ENCODE measurements around the gene UTS2R. TPM values are rescaled to one million over a fixed set of nuclear protein-coding genes. Genes with fewer than 3 reads are reported as not detected.

Gene UTS2R
- polyA plus RNA-seq, 1 donor (not counting 4 experiments of a cell fraction or from before 2014, with no cell fraction given) = not detected

GRCh38 chr17:82324566-82325285, 46.8 kb upstream of the UTS2R start:
- dilution Hi-C loops (cut with MboI; ENCODE audit: extremely low pct_ligation_motif_present, low sequenced_read_pairs) = no loop called here
- Histone ChIP-seq H3K36me3 (ENCODE audit: control insufficient read depth in 2 of 2, extremely low read depth in 1 of 2, insufficient read depth in 2 of 2, low read length in 2 of 2) (no peaks in the 10 kb centered on the region), H4K20me1 (ENCODE audit: control insufficient read depth, extremely low read depth, insufficient read depth, low read length) (peaks cover 3% of the 10 kb centered on the region), H3K4me1 (ENCODE audit: control insufficient read depth, extremely low read depth, insufficient read depth, low read length) (peaks cover 13% of the 10 kb centered on the region), H3K4me2 (ENCODE audit: control insufficient read depth, extremely low read depth, insufficient read depth, low read depth, low read length) (no peak overlapping the region), H3K9ac (ENCODE audit: control insufficient read depth, extremely low read depth, insufficient read depth, low read length) (no peak overlapping the region), H3K4me3 (ENCODE audit: control insufficient read depth in 2 of 3, extremely low read depth in 1 of 3, insufficient read depth in 2 of 3, low read depth in 1 of 3, low read length in 3 of 3) (no peak overlapping the region), H2AFZ (ENCODE audit: control insufficient read depth, low read length) (no peak overlapping the region), H3K27ac (ENCODE audit: control insufficient read depth, insufficient read depth, low read length) (no peak overlapping the region), H3K9me1 (ENCODE audit: control insufficient read depth, extremely low read depth, insufficient read depth, low read length) (peaks cover 2% of the 10 kb centered on the region), H3K9me3 (ENCODE audit: control insufficient read depth, low read depth, low read length) (no peaks in the 10 kb centered on the region), H3K79me2 (ENCODE audit: control insufficient read depth, insufficient read depth, low read length) (no peaks in the 10 kb centered on the region), H3K27me3 (ENCODE audit: control insufficient read depth, extremely low read depth, insufficient read depth, low read length) (peaks cover 26% of the 10 kb centered on the region)
- DNase-seq (ENCODE audit: low read depth, low spot score) (no peak), FAIRE-seq (no peak)
- TF ChIP-seq EZH2 (IDR thresholded peaks at IDR 0.05; ENCODE audit: low read length) (no peak), CTCF (optimal IDR thresholded peaks at IDR 0.05 in 1 of 3, IDR thresholded peaks at IDR 0.05 in 1 of 3, conservative IDR thresholded peaks at IDR 0.05 in 1 of 3; ENCODE audit: extremely low read depth in 1 of 3, insufficient read depth in 2 of 3, low read length in 3 of 3) (no peak)

GRCh38 chr17:82325286-82326180, 46.0 kb upstream of the UTS2R start:
- Histone ChIP-seq H3K36me3 (ENCODE audit: control insufficient read depth in 2 of 2, extremely low read depth in 1 of 2, insufficient read depth in 2 of 2, low read length in 2 of 2) (no peaks in the 10 kb centered on the region), H3K27me3 (ENCODE audit: control insufficient read depth, extremely low read depth, insufficient read depth, low read length) (peaks cover 29% of the 10 kb centered on the region), H4K20me1 (ENCODE audit: control insufficient read depth, extremely low read depth, insufficient read depth, low read length) (peaks cover 3% of the 10 kb centered on the region), H3K4me2 (ENCODE audit: control insufficient read depth, extremely low read depth, insufficient read depth, low read depth, low read length) (no peak overlapping the region), H2AFZ (ENCODE audit: control insufficient read depth, low read length) (no peak overlapping the region), H3K9ac (ENCODE audit: control insufficient read depth, extremely low read depth, insufficient read depth, low read length) (no peak overlapping the region), H3K4me1 (ENCODE audit: control insufficient read depth, extremely low read depth, insufficient read depth, low read length) (peaks cover 13% of the 10 kb centered on the region), H3K9me1 (ENCODE audit: control insufficient read depth, extremely low read depth, insufficient read depth, low read length) (peaks cover 2% of the 10 kb centered on the region), H3K9me3 (ENCODE audit: control insufficient read depth, low read depth, low read length) (no peaks in the 10 kb centered on the region), H3K4me3 (ENCODE audit: control insufficient read depth in 2 of 3, extremely low read depth in 1 of 3, insufficient read depth in 2 of 3, low read depth in 1 of 3, low read length in 3 of 3) (no peak overlapping the region), H3K27ac (ENCODE audit: control insufficient read depth, insufficient read depth, low read length) (no peak overlapping the region), H3K79me2 (ENCODE audit: control insufficient read depth, insufficient read depth, low read length) (no peaks in the 10 kb centered on the region)
- dilution Hi-C loops (cut with MboI; ENCODE audit: extremely low pct_ligation_motif_present, low sequenced_read_pairs) = no loop called here
- no peak for TF ChIP-seq EZH2 (IDR thresholded peaks at IDR 0.05; ENCODE audit: low read length)
- no peak for TF ChIP-seq CTCF (optimal IDR thresholded peaks at IDR 0.05 in 1 of 3, IDR thresholded peaks at IDR 0.05 in 1 of 3, conservative IDR thresholded peaks at IDR 0.05 in 1 of 3; ENCODE audit: extremely low read depth in 1 of 3, insufficient read depth in 2 of 3, low read length in 3 of 3)
- DNase-seq (ENCODE audit: low read depth, low spot score) = no peak
- no peak for FAIRE-seq
